ENCODE results near the gene ZCRB1.

DNA sequence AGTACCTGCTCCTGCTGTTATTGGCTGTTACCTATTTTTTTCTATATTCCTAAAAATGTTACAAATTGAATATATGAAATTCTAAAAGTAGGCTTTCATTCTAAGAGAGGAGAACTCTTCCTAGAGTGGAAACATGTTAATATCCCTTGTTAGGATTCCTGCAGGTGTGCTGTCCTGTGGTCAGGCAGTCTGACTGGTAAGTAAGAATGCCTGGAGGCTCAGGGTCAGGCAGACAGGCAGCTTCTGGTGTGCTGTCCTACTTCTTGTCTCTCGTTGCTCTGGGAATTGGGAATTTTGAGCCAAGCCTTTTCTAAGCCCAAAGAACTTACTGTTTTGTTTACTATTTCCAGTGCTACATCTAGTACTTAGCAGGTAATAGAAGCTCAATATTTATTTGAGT, 10.4 kb upstream of the ZCRB1 start:
- TF ChIP-seq, protein P1, sequence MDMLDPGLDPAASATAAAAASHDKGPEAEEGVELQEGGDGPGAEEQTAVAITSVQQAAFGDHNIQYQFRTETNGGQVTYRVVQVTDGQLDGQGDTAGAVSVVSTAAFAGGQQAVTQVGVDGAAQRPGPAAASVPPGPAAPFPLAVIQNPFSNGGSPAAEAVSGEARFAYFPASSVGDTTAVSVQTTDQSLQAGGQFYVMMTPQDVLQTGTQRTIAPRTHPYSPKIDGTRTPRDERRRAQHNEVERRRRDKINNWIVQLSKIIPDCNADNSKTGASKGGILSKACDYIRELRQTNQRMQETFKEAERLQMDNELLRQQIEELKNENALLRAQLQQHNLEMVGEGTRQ (IDR thresholded peaks at IDR 0.05; ENCODE audit: low read depth, low read length): no peak
- TF ChIP-seq, protein P2, sequence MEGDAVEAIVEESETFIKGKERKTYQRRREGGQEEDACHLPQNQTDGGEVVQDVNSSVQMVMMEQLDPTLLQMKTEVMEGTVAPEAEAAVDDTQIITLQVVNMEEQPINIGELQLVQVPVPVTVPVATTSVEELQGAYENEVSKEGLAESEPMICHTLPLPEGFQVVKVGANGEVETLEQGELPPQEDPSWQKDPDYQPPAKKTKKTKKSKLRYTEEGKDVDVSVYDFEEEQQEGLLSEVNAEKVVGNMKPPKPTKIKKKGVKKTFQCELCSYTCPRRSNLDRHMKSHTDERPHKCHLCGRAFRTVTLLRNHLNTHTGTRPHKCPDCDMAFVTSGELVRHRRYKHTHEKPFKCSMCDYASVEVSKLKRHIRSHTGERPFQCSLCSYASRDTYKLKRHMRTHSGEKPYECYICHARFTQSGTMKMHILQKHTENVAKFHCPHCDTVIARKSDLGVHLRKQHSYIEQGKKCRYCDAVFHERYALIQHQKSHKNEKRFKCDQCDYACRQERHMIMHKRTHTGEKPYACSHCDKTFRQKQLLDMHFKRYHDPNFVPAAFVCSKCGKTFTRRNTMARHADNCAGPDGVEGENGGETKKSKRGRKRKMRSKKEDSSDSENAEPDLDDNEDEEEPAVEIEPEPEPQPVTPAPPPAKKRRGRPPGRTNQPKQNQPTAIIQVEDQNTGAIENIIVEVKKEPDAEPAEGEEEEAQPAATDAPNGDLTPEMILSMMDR (conservative IDR thresholded peaks at IDR 0.05; ENCODE audit: low read depth, low read length): no peak
- TF ChIP-seq POLR2A (IDR thresholded peaks at IDR 0.05; ENCODE audit: low read depth, low read length): no peak
- no peak for TF ChIP-seq RAD21 (IDR thresholded peaks at IDR 0.05; ENCODE audit: low read length)
- TF ChIP-seq FOS (IDR thresholded peaks at IDR 0.05; ENCODE audit: low read depth, low read length): no peak
- TF ChIP-seq BHLHE40 (IDR thresholded peaks at IDR 0.05; ENCODE audit: low read depth, low read length): no peak
- no peak for TF ChIP-seq RFX5 (IDR thresholded peaks at IDR 0.05; ENCODE audit: low read depth, low read length)
- no peak for TF ChIP-seq MXI1 (IDR thresholded peaks at IDR 0.05; ENCODE audit: borderline replicate concordance, low read depth, low read length)
- TF ChIP-seq CHD1 (IDR thresholded peaks at IDR 0.05; ENCODE audit: low read depth, low read length): no peak
- TF ChIP-seq SMC3 (IDR thresholded peaks at IDR 0.05; ENCODE audit: low read depth, low read length): no peak

All from IMR-90 (cell line).